Measurements from ENCODE around the gene SZT2. TPM values are rescaled to one million over a fixed set of nuclear protein-coding genes. Genes with fewer than 3 reads are reported as not detected.

The SZT2 gene
- polyA plus RNA-seq, 1 experiment: 9.4 TPM

DNA sequence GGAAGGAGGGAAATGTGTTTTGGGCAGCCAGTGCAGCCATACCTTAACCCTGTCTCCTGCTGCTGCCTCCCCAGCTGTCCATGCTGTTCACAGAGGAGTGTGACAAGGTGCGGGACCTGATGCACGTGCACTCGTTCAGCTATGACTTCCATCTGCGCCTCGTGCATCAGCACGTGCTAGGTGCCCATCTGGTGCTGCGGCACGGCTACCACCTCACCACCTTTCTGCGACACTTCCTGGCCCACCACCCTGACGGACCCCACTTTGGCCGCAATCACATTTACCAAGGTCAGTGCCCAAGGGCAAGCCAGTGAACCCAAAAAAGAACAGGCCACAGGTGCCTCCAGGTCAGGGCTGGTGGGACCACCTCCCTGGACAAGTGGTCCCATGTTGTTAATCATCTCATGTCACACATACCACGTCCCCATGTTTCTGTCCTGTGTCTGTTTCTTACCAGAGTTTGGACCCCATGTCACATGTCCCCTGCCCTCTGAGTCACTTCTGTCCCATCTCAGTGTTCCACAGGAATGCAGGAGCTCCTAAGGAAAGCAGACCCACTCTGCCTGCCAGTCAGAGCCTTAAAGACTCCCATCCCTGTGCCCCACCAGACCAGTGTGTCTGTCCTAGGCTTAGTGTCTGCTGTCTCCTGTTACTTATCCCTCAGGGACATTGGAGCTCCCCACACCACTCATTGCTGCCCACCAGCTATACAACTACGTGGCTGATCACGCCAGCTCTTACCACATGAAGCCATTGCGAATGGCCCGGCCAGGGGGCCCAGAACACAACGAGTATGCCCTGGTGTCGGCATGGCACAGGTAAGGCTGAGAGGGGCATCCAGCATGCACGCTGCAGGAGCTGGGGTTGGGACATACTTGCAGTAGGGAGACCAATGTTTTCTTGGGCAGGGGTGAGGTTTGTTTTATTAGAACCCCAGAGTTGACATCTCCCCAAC, 57.5 kb downstream of the SZT2 start:
- TF ChIP-seq, protein P1, sequence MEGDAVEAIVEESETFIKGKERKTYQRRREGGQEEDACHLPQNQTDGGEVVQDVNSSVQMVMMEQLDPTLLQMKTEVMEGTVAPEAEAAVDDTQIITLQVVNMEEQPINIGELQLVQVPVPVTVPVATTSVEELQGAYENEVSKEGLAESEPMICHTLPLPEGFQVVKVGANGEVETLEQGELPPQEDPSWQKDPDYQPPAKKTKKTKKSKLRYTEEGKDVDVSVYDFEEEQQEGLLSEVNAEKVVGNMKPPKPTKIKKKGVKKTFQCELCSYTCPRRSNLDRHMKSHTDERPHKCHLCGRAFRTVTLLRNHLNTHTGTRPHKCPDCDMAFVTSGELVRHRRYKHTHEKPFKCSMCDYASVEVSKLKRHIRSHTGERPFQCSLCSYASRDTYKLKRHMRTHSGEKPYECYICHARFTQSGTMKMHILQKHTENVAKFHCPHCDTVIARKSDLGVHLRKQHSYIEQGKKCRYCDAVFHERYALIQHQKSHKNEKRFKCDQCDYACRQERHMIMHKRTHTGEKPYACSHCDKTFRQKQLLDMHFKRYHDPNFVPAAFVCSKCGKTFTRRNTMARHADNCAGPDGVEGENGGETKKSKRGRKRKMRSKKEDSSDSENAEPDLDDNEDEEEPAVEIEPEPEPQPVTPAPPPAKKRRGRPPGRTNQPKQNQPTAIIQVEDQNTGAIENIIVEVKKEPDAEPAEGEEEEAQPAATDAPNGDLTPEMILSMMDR (IDR thresholded peaks at IDR 0.05; ENCODE audit: low read depth, low read length): no peak
- ChIA-PET CTCF (no interaction called here), POLR2A (no interaction called here)
- Histone ChIP-seq H3K4me3 (ENCODE audit: low read depth, low read length) (no peak overlapping the region), H3K27ac (ENCODE audit: low read depth, low read length) (no peak overlapping the region), H3K27me3 (ENCODE audit: control insufficient read depth, insufficient read depth, low read length) (no peaks in the 10 kb centered on the region), H3K9me3 (ENCODE audit: control insufficient read depth, insufficient read depth, low read length) (no peaks in the 10 kb centered on the region; the same call in 1 of the 2 replicates)
- DNase-seq (ENCODE audit: low read depth, low spot score): no peak

DNA sequence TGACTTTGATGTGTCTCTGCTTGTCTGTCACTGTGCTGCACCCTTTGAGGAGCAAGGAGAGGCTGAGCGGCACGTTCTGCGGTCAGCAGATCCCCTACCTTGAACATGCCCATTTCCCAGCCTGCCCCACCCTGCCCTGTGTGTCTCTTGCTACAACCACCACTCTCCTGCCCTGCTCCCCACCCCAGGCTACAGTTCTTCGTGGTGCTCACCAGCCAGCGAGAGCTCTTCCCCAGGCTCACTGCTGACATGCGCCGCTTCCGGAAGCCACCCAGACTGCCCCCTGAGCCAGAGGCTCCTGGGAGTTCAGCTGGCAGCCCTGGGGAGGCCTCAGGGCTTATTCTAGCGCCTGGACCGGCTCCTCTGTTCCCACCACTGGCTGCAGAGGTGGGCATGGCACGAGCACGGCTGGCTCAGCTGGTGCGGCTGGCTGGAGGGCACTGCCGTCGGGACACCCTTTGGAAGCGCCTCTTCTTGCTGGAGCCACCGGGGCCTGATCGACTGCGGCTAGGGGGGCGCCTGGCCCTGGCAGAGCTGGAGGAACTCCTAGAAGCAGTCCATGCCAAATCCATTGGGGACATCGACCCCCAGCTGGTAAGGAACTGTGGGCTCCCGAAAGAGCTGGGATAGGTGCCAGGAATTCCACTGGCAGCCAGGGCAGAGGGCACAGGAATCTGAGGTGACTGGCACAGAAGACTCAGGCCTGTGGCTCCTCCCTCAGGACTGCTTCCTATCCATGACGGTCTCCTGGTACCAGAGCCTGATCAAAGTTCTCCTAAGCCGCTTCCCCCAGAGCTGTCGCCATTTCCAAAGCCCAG, 58.4 kb downstream of the SZT2 start:
- Histone ChIP-seq H3K27ac (ENCODE audit: low read depth, low read length) (no peak overlapping the region), H3K9me3 (ENCODE audit: control insufficient read depth, insufficient read depth, low read length) (no peaks in the 10 kb centered on the region; the same call in 1 of the 2 replicates), H3K4me3 (ENCODE audit: low read depth, low read length) (no peak overlapping the region), H3K27me3 (ENCODE audit: control insufficient read depth, insufficient read depth, low read length) (no peaks in the 10 kb centered on the region)
- TF ChIP-seq, protein P1 (IDR thresholded peaks at IDR 0.05; ENCODE audit: low read depth, low read length): no peak
- CTCF ChIA-PET: no interaction called here
- no peak for DNase-seq (ENCODE audit: low read depth, low spot score)
- POLR2A ChIA-PET: interaction anchor here (0.8 to 1.1 kb wide), 2 partner anchors 202 to 241 kb away, joined by 3 read pairs; partner anchors contain the start of gene KDM4A

DNA sequence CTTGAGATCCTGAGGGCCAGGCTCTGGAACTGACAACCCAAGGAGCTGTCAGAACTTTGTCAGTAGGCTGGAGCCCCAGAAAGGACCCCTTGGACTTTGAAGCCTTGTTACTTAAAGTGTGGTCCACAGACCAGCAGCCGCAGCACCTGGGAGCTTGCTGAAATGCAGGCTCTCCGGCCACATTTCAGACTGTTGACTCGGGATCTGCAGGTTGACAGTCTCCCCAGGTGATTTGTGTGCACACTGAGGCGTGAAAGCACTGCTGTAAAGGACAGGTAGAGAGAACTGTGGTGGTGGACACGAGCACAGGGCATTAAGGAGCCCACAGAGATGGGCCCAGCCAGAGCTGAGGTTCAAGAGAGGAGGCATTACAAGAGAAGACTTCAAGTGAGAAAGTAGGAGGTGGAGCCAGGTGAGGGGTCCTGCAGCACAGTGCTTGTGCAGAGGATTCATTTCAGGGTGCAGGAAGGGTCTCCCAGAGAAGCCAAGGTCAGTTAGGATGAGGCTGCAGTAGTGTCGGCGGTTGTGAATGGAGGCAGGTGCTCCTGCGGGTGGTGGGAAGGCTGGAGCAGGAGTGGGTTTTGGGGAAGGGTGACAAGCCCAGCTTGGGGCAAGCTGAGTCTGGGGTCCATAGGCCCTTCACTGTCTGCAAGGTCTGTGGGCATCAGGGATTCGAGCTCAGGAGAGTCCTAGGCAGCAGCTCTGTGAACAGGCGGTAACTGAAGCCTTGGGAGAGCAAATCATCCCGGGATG, 59.4 kb downstream of the SZT2 start:
- Histone ChIP-seq H3K27ac (ENCODE audit: low read depth, low read length) (no peak overlapping the region), H3K4me3 (ENCODE audit: low read depth, low read length) (no peak overlapping the region), H3K9me3 (ENCODE audit: control insufficient read depth, insufficient read depth, low read length) (no peaks in the 10 kb centered on the region), H3K27me3 (ENCODE audit: control insufficient read depth, insufficient read depth, low read length) (no peaks in the 10 kb centered on the region)
- ChIA-PET CTCF (no interaction called here), POLR2A (interaction anchor here (0.8 to 1.1 kb wide), 2 partner anchors 201 to 240 kb away, joined by 3 read pairs; partner anchors contain the start of gene KDM4A)
- DNase-seq (ENCODE audit: low read depth, low spot score): no peak
- TF ChIP-seq, protein P1 (IDR thresholded peaks at IDR 0.05; ENCODE audit: low read depth, low read length): no peak

DNA sequence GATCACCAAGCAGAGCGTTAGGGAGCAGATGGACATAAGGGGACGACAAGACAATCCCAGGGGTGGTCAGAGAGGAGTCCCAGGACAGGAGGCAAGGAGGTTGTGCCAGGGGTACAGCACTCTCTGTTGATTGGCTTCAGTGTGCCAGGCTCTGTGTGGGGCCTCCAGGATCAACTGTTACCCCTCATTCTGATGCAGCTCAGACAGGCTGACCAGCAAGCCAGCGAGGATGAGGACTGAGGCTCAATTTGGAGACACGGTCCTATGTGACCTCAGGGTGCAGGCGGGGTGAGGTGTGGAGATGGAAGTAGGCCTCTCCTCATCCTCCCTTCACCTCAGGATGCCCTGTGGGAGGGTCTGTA, 60.0 kb downstream of the SZT2 start:
- CTCF ChIA-PET: no interaction called here

More for the DNA sequence above, 60.0 kb downstream of the SZT2 start:
- DNase-seq (ENCODE audit: low read depth, low spot score): no peak
- Histone ChIP-seq H3K27ac (ENCODE audit: low read depth, low read length) (no peak overlapping the region), H3K4me3 (ENCODE audit: low read depth, low read length) (no peak overlapping the region), H3K9me3 (ENCODE audit: control insufficient read depth, insufficient read depth, low read length) (no peaks in the 10 kb centered on the region), H3K27me3 (ENCODE audit: control insufficient read depth, insufficient read depth, low read length) (no peaks in the 10 kb centered on the region)
- TF ChIP-seq, protein P1 (IDR thresholded peaks at IDR 0.05; ENCODE audit: low read depth, low read length): no peak
- POLR2A ChIA-PET: no interaction called here

Measured in AG04450 (cell line).